Cardiac muscle cell (in vitro differentiated cells and primary cell): ENCODE results near the gene TANGO6. TPM values are rescaled to one million over a fixed set of nuclear protein-coding genes. Genes with fewer than 3 reads are reported as not detected.
A peak's percentile ranks its signal among the peaks of the same experiment; 100 is the strongest.

Experiments
- DNase-seq, 2 donors: peaks; one replicate each; pipeline versions ENCODE4 v3.0.0 to v3.0.0-alpha.2; 2010 to 2017; ENCODE audit warnings: low read depth in 1 of 2, low spot score in 1 of 2
- H3K27ac ChIP-seq: fragments of 200-600 bp; sonication (generic); 2 replicates; pipeline ENCODE4 v1.5.1; 2016
- H3K27me3 ChIP-seq: fragments of 200-600 bp; sonication (generic); 2 replicates; pipeline ENCODE4 v1.6.0; 2016; ENCODE audit warnings: control low read depth
- H3K36me3 ChIP-seq: fragments of 200-600 bp; sonication (generic); 2 replicates; pipeline ENCODE4 v1.5.1; 2016; ENCODE audit warnings: control low read depth
- H3K4me1 ChIP-seq: fragments of 200-600 bp; sonication (generic); 2 replicates; pipeline ENCODE4 v1.8.1; 2017; ENCODE audit warnings: low read depth, mild to moderate bottlenecking, mixed run types
- H3K4me3 ChIP-seq: fragments of 200-600 bp; sonication (generic); 2 replicates; pipeline ENCODE4 v1.5.1; 2016; ENCODE audit warnings: mild to moderate bottlenecking
- H3K9me3 ChIP-seq: fragments of 200-600 bp; sonication (generic); 2 replicates; pipeline ENCODE4 v1.5.1; 2017; ENCODE audit warnings: low read depth, mild to moderate bottlenecking, control low read depth
- CTCF ChIP-seq: IDR thresholded peaks from 2 replicates; pipeline ENCODE4 v1.5.1; 2012; ENCODE audit warnings: low read depth, mild to moderate bottlenecking, low read length
- polyA plus RNA-seq: library from polyadenylated mRNA; unstranded; fragments of >200 nt; fragmentation: Nextera tagmentation; extraction: Ambion mirVana; gene quantifications from 2 replicates; pipeline ENCODE4 v1.2.1, GENCODE V29; 2016
- total RNA-seq: library from RNA; depleted of rRNA; stranded (reverse); fragments of >200 nt; gene quantifications from 2 replicates; pipeline ENCODE4 v1.2.3, GENCODE V29; 2016

Gene TANGO6
- total and polyA plus RNA-seq, 2 experiments from 2014 or later, result 5.4 to 8.9 TPM

- peak; percentile 51 to 61 for DNase-seq
- H3K27ac ChIP-seq, result no peak overlapping the region
- no peaks in the 10 kb centered on the region for H3K4me1 ChIP-seq
- no peaks in the 10 kb centered on the region for H3K36me3 ChIP-seq
- no peaks in the 10 kb centered on the region for H3K9me3 ChIP-seq
- peak; percentile 42 for TF ChIP-seq CTCF
- H3K27me3 ChIP-seq, result no peaks in the 10 kb centered on the region
- no peak overlapping the region for H3K4me3 ChIP-seq
Observed at GRCh38 chr16:68995011-68995504, 151.7 kb downstream of the TANGO6 start.

GRCh38 chr16:68997564-68997963 lies 154.2 kb downstream of the TANGO6 start:
- TF ChIP-seq CTCF, result no peak
- Histone ChIP-seq H3K27ac (no peak overlapping the region), H3K36me3 (no peaks in the 10 kb centered on the region), H3K4me1 (no peaks in the 10 kb centered on the region), H3K4me3 (no peak overlapping the region), H3K9me3 (no peaks in the 10 kb centered on the region), H3K27me3 (no peaks in the 10 kb centered on the region)
- DNase-seq, result no peak

GRCh38 chr16:68999114-68999513 lies 155.8 kb downstream of the TANGO6 start:
- DNase-seq, result no peak
- H3K36me3 ChIP-seq, result no peaks in the 10 kb centered on the region
- H3K9me3 ChIP-seq, result no peaks in the 10 kb centered on the region
- no peaks in the 10 kb centered on the region for H3K27me3 ChIP-seq
- no peak overlapping the region for H3K4me3 ChIP-seq
- no peak for TF ChIP-seq CTCF
- H3K27ac ChIP-seq, result no peak overlapping the region
- H3K4me1 ChIP-seq, result no peaks in the 10 kb centered on the region

GRCh38 chr16:69003500-69003899 lies 160.2 kb downstream of the TANGO6 start:
- TF ChIP-seq CTCF, result no peak
- no peak overlapping the region for H3K4me3 ChIP-seq
- H3K36me3 ChIP-seq, result no peaks in the 10 kb centered on the region
- H3K9me3 ChIP-seq, result no peaks in the 10 kb centered on the region
- no peaks in the 10 kb centered on the region for H3K4me1 ChIP-seq
- DNase-seq, result no peak
- no peaks in the 10 kb centered on the region for H3K27me3 ChIP-seq
- H3K27ac ChIP-seq, result no peak overlapping the region

- DNase-seq, result no peak
- Histone ChIP-seq H3K27ac (no peak overlapping the region), H3K36me3 (no peaks in the 10 kb centered on the region), H3K27me3 (no peaks in the 10 kb centered on the region), H3K9me3 (no peaks in the 10 kb centered on the region), H3K4me1 (no peaks in the 10 kb centered on the region), H3K4me3 (no peak overlapping the region)
- no peak for TF ChIP-seq CTCF
Observed at GRCh38 chr16:69005641-69006355, 162.5 kb downstream of the TANGO6 start.
